Medulla oblongata (tissue), 1 donor: Measurements from ENCODE around the gene ULK2.
"Not testable (repeated sequence)": the region's sequence is repeated elsewhere in the genome, so short reads cannot be mapped to it uniquely, and the experiment has no call there.

Source experiments
- DNase-seq: peaks from one replicate; pipeline ENCODE4 v3.0.0-alpha.2; 2015; ENCODE audit errors: extremely low spot score

Gene ULK2

GRCh38 chr17:19766421-19767270, 101.1 kb downstream of the ULK2 start:
- peak; percentile 86 for DNase-seq

DNA sequence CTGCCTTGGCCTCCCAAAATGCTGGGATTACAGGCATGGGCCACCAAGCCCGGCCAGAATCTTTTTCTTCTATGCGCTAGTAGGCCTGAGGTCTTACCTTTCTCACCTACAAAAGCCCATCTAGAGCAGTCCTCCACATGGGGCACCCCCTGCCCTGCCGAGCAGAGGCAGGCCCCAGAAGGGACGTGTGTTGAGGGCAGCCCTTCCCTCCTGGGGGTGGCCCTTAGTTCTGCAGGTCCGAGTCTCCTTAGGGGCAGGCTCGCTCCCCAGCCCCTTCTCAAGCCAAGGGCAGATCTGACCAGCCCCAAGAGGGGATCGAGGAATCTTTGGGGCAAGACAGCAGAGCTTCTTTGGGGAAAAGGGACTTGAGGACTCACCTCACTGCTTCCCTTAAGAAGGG, 101.7 kb downstream of the ULK2 start:
- no peak for DNase-seq

GRCh38 chr17:19763991-19764390, 103.7 kb downstream of the ULK2 start:
- not testable (repeated sequence) for DNase-seq

DNA sequence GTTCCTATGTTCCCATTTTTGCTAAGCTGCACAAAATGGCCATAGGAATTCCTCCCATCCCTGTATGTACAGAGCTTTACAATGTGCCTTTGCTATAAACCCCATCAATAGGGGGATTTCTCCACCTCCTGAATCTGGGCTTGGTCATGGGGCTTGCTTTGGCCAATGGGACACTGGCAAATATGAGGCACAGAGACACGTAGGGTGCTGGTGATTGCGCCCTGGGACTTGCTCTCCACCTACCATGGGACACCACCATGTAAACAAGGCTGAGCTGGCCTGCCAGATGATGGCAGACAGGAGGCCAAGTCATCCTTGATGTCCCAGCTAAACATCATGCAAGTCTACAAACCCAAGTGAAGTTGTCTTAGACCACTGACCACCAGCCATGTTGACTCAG, 104.3 kb downstream of the ULK2 start:
- no peak for DNase-seq

DNA sequence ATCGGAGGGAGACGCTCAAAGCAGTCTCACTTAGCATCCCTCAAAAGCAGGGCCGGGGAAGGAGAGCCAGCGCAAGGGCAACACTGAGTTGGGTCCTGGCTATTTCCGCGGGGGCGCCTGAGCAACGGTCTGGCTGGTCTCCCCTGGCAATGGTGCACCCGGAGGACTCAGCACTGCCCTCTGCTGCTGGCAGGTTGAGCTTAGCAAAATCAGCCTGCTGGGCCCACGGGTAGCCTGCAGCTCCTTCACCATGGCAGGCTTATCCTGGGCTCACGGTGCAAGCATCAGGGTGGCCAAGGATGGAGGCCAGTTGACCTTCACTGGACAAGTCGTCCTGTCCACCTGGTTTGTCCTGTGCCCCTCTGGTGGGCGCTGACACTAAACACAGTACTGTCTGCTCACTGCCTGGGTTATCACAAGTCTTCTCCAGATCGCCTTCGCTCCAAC, 105.2 kb downstream of the ULK2 start:
- DNase-seq, result peak; percentile 58

DNA sequence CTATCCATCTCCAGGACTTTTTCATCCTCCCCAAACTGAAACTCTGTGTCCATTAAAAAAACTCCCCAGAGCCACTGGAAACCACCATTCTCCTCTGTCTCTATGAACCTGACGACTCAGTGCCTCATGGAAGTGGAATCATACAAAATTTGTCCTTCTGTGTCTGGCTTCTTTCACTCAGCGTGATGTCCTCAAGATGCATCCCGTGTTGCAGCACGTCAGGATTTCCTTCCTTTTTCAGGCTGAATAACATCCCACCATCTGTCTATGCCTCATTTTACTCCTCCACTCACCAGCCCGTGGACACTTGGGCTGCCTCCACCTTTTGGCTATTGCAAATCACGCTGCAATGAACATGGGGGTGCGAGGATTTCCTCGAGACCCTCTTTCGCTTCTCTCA, 107.0 kb downstream of the ULK2 start:
- DNase-seq, result no peak

- no peak for DNase-seq
Measured at GRCh38 chr17:19759568-19760549, 107.9 kb downstream of the ULK2 start.

DNA sequence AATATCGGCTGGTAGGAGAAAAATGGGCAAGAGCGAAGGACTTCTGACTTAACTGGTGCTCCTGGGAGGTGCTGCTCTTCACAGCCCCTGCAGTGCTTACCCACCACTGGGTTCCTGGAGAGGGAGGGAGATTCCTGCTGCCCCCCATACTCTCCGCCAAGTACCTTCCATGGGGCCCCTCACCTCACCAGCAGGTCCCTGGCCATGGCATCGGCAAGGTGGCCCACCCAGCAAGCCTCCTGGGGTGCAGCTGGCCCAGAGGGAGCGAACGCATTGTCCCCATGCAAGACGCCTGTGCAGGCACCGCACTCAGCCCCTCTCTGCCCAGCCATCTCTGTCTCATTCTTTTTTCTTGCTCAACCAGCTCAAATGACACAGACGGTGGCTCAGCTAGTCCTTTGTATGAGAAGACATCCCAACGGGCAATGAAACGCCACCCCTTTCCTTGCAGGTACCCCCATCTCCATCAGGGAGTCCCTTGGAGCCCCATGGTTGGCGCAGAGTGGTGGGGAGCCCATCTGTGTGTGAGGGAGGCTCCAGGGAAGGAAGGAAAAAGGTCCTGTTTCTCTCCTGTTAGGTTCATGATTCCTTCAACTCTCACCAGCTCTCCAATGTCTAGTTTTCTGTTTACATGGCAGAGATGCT, 110.1 kb downstream of the ULK2 start:
- DNase-seq, result no peak

GRCh38 chr17:19756546-19756945, 111.2 kb downstream of the ULK2 start:
- DNase-seq, result no peak

GRCh38 chr17:19755821-19756510, 111.8 kb downstream of the ULK2 start:
- DNase-seq, result no peak

DNA sequence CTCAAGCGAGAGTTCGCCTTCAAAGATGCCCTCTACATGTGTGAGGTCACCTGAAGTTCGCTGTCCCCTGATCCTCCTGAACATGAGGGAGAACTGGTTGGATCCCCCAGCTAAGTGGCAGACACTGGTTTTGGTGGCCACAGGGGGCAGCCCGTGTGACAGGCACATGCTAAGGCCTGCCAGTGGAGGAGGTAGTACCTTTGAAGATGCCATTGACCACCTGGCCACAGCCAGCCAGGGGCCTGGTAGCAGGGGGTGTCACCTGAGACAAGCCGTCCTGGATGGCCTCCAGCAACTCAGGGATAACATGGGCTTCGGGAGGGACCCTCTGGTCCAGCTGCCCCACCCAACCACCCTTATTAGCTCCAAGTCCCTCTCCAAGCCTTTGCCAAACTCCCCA, 112.3 kb downstream of the ULK2 start:
- DNase-seq, result no peak

GRCh38 chr17:19753661-19754463, 113.9 kb downstream of the ULK2 start:
- peak; percentile 80 for DNase-seq

DNA sequence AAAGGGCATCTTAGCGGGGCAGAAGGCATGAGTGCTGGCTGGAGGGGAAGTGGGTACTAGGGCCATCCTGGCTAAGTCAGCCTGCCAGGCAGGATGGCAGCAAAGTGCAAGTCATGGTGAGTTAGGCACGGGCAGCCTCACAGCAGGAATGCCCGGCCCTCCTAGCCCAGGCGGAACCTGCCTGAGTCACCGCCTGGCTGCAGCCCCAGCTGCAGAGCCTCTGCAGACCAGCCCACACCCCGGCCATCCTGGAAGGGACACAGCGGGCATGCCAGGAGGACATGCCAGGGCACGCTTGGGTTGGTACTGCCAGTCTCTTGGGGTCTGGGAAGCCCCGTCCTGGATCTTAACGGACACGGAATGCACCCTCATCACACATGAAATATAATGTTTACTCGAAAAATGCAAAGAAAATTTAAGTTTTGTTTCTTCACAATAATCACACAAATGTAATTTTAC, 114.7 kb downstream of the ULK2 start:
- peak; percentile 80 for DNase-seq

DNA sequence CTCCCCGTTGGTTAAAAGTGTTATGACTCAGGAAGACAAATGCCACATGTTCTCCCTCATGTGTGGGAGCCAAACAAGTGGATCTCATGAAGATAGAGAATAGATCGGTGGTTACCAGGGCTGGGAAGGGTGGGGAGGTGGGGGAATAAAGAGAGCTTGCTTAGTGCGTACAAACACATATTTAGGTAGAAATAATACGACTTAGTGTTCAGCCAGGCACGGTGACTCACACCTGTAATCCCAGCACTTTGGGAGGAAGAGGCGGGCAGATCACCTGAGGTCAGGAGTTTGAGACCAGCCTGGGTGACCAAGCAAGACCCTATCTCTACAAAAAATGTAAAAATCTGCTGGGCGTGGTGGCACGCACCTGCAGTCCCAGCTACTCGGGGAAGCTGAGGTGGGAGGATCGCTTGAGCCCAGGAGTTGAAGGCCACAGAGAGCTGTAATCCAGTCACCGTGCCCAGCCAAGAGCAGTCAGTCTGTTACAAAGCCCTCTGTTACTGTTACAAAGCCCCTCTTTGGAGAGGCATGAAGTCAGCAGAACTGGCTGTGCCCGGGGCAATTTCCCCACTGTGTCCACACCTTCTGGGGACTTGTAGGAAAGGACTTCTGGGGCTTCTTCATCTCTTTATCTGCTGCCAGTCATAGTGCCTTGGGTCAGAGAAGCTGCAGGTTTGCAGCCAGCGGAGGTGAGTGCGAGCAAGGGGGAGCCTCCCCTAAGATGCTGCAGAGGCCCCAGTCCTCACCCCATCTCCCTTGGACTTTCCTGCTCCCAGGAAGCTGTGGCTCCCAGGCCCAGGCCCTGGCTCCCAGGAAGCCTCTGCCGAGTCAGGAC, 115.3 kb downstream of the ULK2 start:
- DNase-seq, result peak; percentile 41

DNA sequence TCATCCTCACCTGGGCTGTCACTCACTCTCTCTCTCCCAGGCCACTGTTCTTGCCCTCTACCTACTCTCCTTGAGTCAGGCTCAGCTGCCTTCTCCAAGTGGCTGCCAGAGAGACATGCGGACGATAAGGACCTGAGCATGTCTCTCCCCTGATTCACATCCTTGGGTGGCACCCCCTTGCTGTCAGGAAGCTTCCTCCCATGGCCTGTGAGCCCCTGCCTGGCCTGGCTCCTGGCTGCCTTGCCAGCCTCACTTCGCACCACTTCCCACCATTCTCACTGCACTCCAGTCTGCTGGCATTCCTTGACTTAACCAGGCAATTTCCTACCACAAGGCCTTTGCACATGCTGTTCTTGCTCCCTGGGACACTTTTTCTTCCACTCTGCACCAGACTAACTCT, 116.9 kb downstream of the ULK2 start:
- no peak for DNase-seq

DNA sequence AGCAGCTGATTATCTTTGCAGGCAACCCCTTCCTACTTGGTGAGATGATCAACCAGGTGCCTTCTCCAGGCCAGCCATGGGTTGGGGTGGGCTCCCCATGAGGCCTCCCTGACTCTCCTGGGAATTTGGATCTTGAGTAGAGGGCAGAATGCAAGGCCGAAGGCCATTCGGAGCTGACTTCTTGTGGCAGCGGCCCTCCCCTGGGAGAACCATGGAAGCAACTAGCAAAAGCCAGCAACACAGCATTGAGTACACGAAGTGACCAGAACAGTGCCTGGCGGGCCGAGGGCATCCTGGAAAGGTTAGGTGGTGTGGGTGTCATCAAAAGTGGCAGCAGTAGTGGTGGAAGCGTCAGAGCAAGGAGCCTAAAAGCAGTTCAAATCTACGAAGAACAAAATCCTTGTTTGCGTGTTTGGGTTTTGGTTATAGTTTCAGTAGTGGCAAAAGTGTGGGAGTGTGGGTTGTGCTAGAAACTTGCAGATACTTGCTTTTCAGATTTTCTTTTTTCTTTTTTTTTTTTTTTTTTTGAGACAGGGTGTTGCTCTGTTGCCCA, 117.6 kb downstream of the ULK2 start:
- DNase-seq, result no peak

DNA sequence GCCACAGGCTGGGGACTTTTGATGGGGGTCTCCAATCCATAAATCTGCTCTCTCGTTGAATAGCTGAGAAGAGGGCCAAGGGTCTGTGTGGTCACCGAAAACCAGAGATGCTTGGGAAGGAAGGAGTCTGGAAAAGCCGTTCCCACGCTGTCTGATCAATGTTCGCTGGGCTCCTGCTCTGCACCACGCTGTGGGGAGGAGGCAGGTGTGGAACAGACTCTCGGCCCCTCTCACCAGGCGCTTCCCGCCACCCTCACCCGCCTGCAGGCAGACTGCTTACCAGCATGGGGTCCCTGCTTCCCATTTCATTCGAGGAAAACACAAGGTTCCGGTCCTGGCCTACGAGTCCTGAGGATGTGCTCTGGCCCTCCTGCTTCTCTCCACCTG, 118.9 kb downstream of the ULK2 start:
- DNase-seq, result no peak

GRCh38 chr17:19747829-19748806, 119.6 kb downstream of the ULK2 start, which contains the start of gene ALDH3A1:
ALDH3A1 (minus strand) TSS chr17:19748298; CDS start chr17:19745129, 3,169 bp downstream.
- no peak for DNase-seq
